HepG2 (cell line): ENCODE results near the gene SNHG17. TPM values are rescaled to one million over a fixed set of nuclear protein-coding genes. Genes with fewer than 3 reads are reported as not detected.

ENCODE experiments used
- ATAC-seq: fragments of 200-7000 bp; cut with Tn5 transposase; 3 replicates; pipeline ENCODE4 v1.9.1; 2020; ENCODE audit warnings: mild to moderate bottlenecking, moderate library complexity
- BruUV-seq: library from RNA; stranded (reverse); fragments of 400-500 nt; replicated peaks from 2 replicates; lab custom pipeline; 2021; lab: Mats Ljungman, UMichigan
- CTCF ChIA-PET: fragments of 300-600 bp; formaldehyde crosslinking; extraction: SDS; loops from one replicate; lab custom pipeline; 2021; ENCODE audit warnings: low total read pairs, inconsistent platforms, low intra/inter-chr PET ratio; lab: Yijun Ruan, JAX
- POLR2A ChIA-PET: fragments of 350-600 bp; sonication (Branson Sonifier 250); formaldehyde crosslinking; loops from one replicate; lab custom pipeline; 2020; ENCODE audit warnings: antibody characterized with exemption, inconsistent platforms; lab: Yijun Ruan, JAX
- DNase-seq: peaks from one replicate; pipeline ENCODE4 v3.0.0-alpha.2; 2015; ENCODE audit warnings: low spot score
- FAIRE-seq: peaks from 3 replicates; lab custom pipeline; 2011; peaks lifted over from hg19 to GRCh38; lab: Jason Lieb, UNC
- H2AFZ ChIP-seq: one replicate; pipeline ENCODE4 v1.6.1; 2011; ENCODE audit warnings: low read length, inconsistent platforms
- H3K27ac ChIP-seq: fragments of 300-600 bp; 3 replicates; pipeline ENCODE4 v1.8.0; 2011; ENCODE audit warnings: mixed run types, mild to moderate bottlenecking, mixed read lengths, low read length, inconsistent platforms; ENCODE audit not compliant: insufficient read depth; ENCODE audit errors: extremely low read length
- H3K27me3 ChIP-seq, 2 experiments: fragments of 200-600 bp in 1 of 2; 2 replicates in 1 of 2; 3 replicates in 1 of 2; pipeline versions ENCODE4 v1.6.0 to v1.8.0; 2011; ENCODE audit warnings: low read length in 2 of 2, mild to moderate bottlenecking in 2 of 2, moderate library complexity in 2 of 2, inconsistent platforms in 1 of 2; ENCODE audit not compliant: insufficient read depth in 2 of 2, control insufficient read depth in 1 of 2
- H3K36me3 ChIP-seq, 2 experiments: fragments of 200-600 bp in 1 of 2; replicated peaks in 1 of 2; 2 replicates in 1 of 2; 3 replicates in 1 of 2; pipeline versions ENCODE4 v1.5.1 to v1.8.0; 2011; ENCODE audit warnings: low read length in 2 of 2, inconsistent platforms in 1 of 2; ENCODE audit not compliant: insufficient read depth in 2 of 2, control insufficient read depth in 1 of 2
- H3K4me1 ChIP-seq: 2 replicates; pipeline ENCODE4 v1.5.1; 2012; ENCODE audit warnings: low read length, inconsistent platforms; ENCODE audit not compliant: insufficient read depth
- H3K4me2 ChIP-seq: 2 replicates; pipeline ENCODE4 v1.6.0; 2011; ENCODE audit warnings: low read depth, low read length, inconsistent platforms
- H3K4me3 ChIP-seq, 3 experiments: fragments of 200-600 bp in 1 of 3; sonication (generic), shearing (Covaris generic) in 1 of 3; replicated peaks in 1 of 3; 2 replicates each; pipeline ENCODE4 v1.5.1; 2011 to 2016; ENCODE audit warnings: low read length in 3 of 3, inconsistent platforms in 2 of 3, low read depth in 2 of 3, mild to moderate bottlenecking in 2 of 3, control low read depth in 1 of 3, mixed read lengths in 1 of 3; ENCODE audit not compliant: insufficient read depth in 1 of 3
- H3K79me2 ChIP-seq: one replicate; pipeline ENCODE4 v1.6.1; 2011; ENCODE audit warnings: low read length, inconsistent platforms; ENCODE audit not compliant: insufficient read depth
- H3K9ac ChIP-seq: 2 replicates; pipeline ENCODE4 v1.6.0; 2011; ENCODE audit warnings: mild to moderate bottlenecking, low read depth, low read length, inconsistent platforms; ENCODE audit not compliant: insufficient read depth
- H3K9me3 ChIP-seq: 2 replicates; pipeline ENCODE4 v1.5.1; 2012; ENCODE audit warnings: mild to moderate bottlenecking, low read length
- H4K20me1 ChIP-seq: 2 replicates; pipeline ENCODE4 v1.6.0; 2011; ENCODE audit warnings: inconsistent platforms, mild to moderate bottlenecking, low read length, moderate library complexity; ENCODE audit not compliant: insufficient read depth
- ARNT ChIP-seq: fragments of 450-650 bp; IDR thresholded peaks from 2 replicates; pipeline ENCODE4 v1.6.1; 2017
- DR1 ChIP-seq: sonication (generic); formaldehyde crosslinking; IDR thresholded peaks from 2 replicates; pipeline ENCODE4 v1.8.0; 2021; ENCODE audit warnings: mild to moderate bottlenecking, missing genetic modification reagents, inconsistent platforms
- IRF2 ChIP-seq: IDR thresholded peaks from 2 replicates; pipeline ENCODE4 v1.6.1; 2018; ENCODE audit warnings: missing genetic modification reagents, missing compliant biosample characterization
- PAF1 ChIP-seq: IDR thresholded peaks from 2 replicates; pipeline ENCODE4 v1.6.1; 2016; ENCODE audit warnings: missing genetic modification reagents, missing compliant biosample characterization
- PAX8 ChIP-seq: sonication (generic); formaldehyde crosslinking; IDR thresholded peaks from 2 replicates; pipeline ENCODE4 v1.8.0; 2022; ENCODE audit warnings: mild to moderate bottlenecking, missing genetic modification reagents, borderline replicate concordance
- RBM22 ChIP-seq: fragments of 200-400 bp; formaldehyde crosslinking; optimal IDR thresholded peaks from 2 replicates; pipeline ENCODE3; 2017; ENCODE audit warnings: mild to moderate bottlenecking, low read length, moderate library complexity
- TFDP2 ChIP-seq: sonication (generic); formaldehyde crosslinking; IDR thresholded peaks from 2 replicates; pipeline ENCODE4 v1.4.0; 2020; ENCODE audit warnings: missing genetic modification reagents
- TMF1 ChIP-seq: sonication (generic); formaldehyde crosslinking; IDR thresholded peaks from 2 replicates; pipeline ENCODE4 v1.8.1; 2022; ENCODE audit warnings: low read depth, missing genetic modification reagents
- TRIM22 ChIP-seq: fragments of 450-650 bp; IDR thresholded peaks from 2 replicates; pipeline ENCODE4 v1.6.1; 2017
- ZBTB3 ChIP-seq: sonication (generic); formaldehyde crosslinking; IDR thresholded peaks from 2 replicates; pipeline ENCODE4 v1.4.0; 2020; ENCODE audit warnings: low read depth, mild to moderate bottlenecking, moderate library complexity, missing genetic modification reagents, borderline replicate concordance
- ZBTB7B ChIP-seq: sonication (generic); formaldehyde crosslinking; IDR thresholded peaks from 2 replicates; pipeline ENCODE4 v1.4.0; 2020; ENCODE audit warnings: missing genetic modification reagents
- ZNF317 ChIP-seq: sonication (generic); formaldehyde crosslinking; IDR thresholded peaks from 2 replicates; pipeline ENCODE4 v1.5.0; 2020; ENCODE audit warnings: mild to moderate bottlenecking, missing genetic modification reagents
- ZNF547 ChIP-seq: sonication (generic); formaldehyde crosslinking; IDR thresholded peaks from 2 replicates; pipeline ENCODE4 v1.5.1; 2020; ENCODE audit warnings: mild to moderate bottlenecking, missing genetic modification reagents
- ZNF549 ChIP-seq: sonication (generic); formaldehyde crosslinking; IDR thresholded peaks from 2 replicates; pipeline ENCODE4 v1.5.0; 2020; ENCODE audit warnings: missing genetic modification reagents
- ZNF619 ChIP-seq: sonication (generic); formaldehyde crosslinking; IDR thresholded peaks from 2 replicates; pipeline ENCODE4 v1.4.0; 2020; ENCODE audit warnings: mild to moderate bottlenecking, missing genetic modification reagents
- ZNF780A ChIP-seq: sonication (generic); formaldehyde crosslinking; IDR thresholded peaks from 2 replicates; pipeline ENCODE4 v1.8.0; 2022; ENCODE audit warnings: mild to moderate bottlenecking, missing genetic modification reagents, moderate library complexity
- WGBS: methylation state at CpG from one replicate; pipeline ENCODE4 v1.1.6; 2017; ENCODE audit warnings: low lambda C conversion rate; 5-methylcytosine and 5-hydroxymethylcytosine counted together
- in situ Hi-C: cut with HindIII; loops from 2 replicates; pipeline ENCODE4 v1.10.0; 2017; ENCODE audit warnings: low pct_unique_long_range_greater_than_20kb; ENCODE audit not compliant: extremely low pct_ligation_motif_present
- intact Hi-C: fragments of 100-400 bp; cut with micrococcal nuclease; formaldehyde crosslinking; loops from one replicate; pipeline ENCODE4 v1.10.0; 2022; ENCODE audit not compliant: unreplicated experiment
- polyA plus RNA-seq, 8 experiments: library from polyadenylated mRNA; depleted of rRNA in 3 of 8; stranded (reverse) in 7 of 8; unstranded in 1 of 8; fragments of >200 nt; fragmentation: Illumina TruSeq in 4 of 8; extraction: Trizol in 4 of 8; gene quantifications; 2 replicates each; pipeline versions ENCODE4 v1.2.1 to v1.2.3, GENCODE V29; 2011 to 2016; ENCODE audit warnings: low read depth in 4 of 8, missing spikeins in 1 of 8, mixed read lengths in 1 of 8; ENCODE audit not compliant: insufficient read depth in 1 of 8
- total RNA-seq, 5 experiments: library from RNA; depleted of rRNA; stranded (reverse); fragments of >200 nt; fragmentation: Illumina TruSeq; extraction: Trizol; gene quantifications; 2 replicates each; pipeline ENCODE4 v1.2.3, GENCODE V29; 2016; ENCODE audit warnings: low read depth in 1 of 5

The SNHG17 gene
- total and polyA plus RNA-seq, 2 of the 13 experiments (the other 11 are each of a cell fraction or from before 2014, with no cell fraction given) = 26.2 to 41.2 TPM

- no peak for FAIRE-seq
- H3K36me3 ChIP-seq = peaks cover 63 to 74% of the 10 kb centered on the region in 2 experiments
- BruUV-seq = no TSS peak
These were observed 14.6 kb downstream of the SNHG17 start for GRCh38 chr20:38420388-38421085.

GRCh38 chr20:38418509-38419204 is 16.5 kb downstream of the SNHG17 start:
- no peak overlapping the region for H3K9ac ChIP-seq
- ChIA-PET POLR2A (interaction anchor here (1.0 to 7.7 kb wide), 5 partner anchors 7 to 54 kb away, joined by 3 to 45 read pairs (median 4); partner anchors contain the start of genes RALGAPB and SNHG17), CTCF (no interaction called here)
- no peaks in the 10 kb centered on the region for H3K4me1 ChIP-seq
- no peak for FAIRE-seq
- H3K36me3 ChIP-seq = peaks cover 48 to 58% of the 10 kb centered on the region in 2 experiments
- H3K27me3 ChIP-seq = no peaks in the 10 kb centered on the region
- peaks cover 3% of the 10 kb centered on the region for H3K79me2 ChIP-seq
- H4K20me1 ChIP-seq = peaks cover 24% of the 10 kb centered on the region
- H3K27ac ChIP-seq = no peak overlapping the region
- peak; percentile 7 for ATAC-seq
- no peak overlapping the region for H3K4me2 ChIP-seq
- no peak overlapping the region for H3K4me3 ChIP-seq
- intact Hi-C loops (no loop called here), in situ Hi-C loops (loop anchor here (25.0 kb wide), 1 partner anchor 356 kb away; no protein-coding TSS in a partner anchor)
- H3K9me3 ChIP-seq = no peaks in the 10 kb centered on the region
- H2AFZ ChIP-seq = no peak overlapping the region
- DNase-seq = no peak
- BruUV-seq = no TSS peak
- 99% methylated on average over 4 of the region's 4 CpGs for WGBS
- no peak for TF ChIP-seq ZNF317 (CRISPR knock-in tag)
- no peak for TF ChIP-seq IRF2 (CRISPR knock-in tag)
- no peak for TF ChIP-seq ARNT
- TF ChIP-seq ZNF619 (CRISPR knock-in tag) = peak; percentile 38; the same call in 1 of the 2 replicates
- TF ChIP-seq TMF1 (CRISPR knock-in tag) = no peak
- no peak for TF ChIP-seq ZNF547 (CRISPR knock-in tag)
- TF ChIP-seq PAF1 (CRISPR knock-in tag) = peak; percentile 37
- no peak for TF ChIP-seq DR1 (CRISPR knock-in tag)
- no peak for TF ChIP-seq TRIM22
- no peak for TF ChIP-seq ZNF549 (CRISPR knock-in tag)
- TF ChIP-seq TFDP2 = no peak
- peak; percentile 98 for TF ChIP-seq RBM22

More at GRCh38 chr20:38420388-38421085, 14.6 kb downstream of the SNHG17 start:
- Histone ChIP-seq H3K4me3 (no peak overlapping the region), H3K4me2 (no peak overlapping the region), H3K27me3 (no peaks in the 10 kb centered on the region), H3K27ac (no peak overlapping the region), H3K79me2 (peaks cover 18% of the 10 kb centered on the region), H2AFZ (no peak overlapping the region), H4K20me1 (peaks cover 38% of the 10 kb centered on the region), H3K9me3 (no peaks in the 10 kb centered on the region), H3K9ac (no peak overlapping the region), H3K4me1 (0 out of 2 replicates have a peak, but pooled peaks cover 9% of the 10 kb centered on the region)
- intact Hi-C loops (loop anchor here (5.0 kb wide), 1 partner anchor 1833 kb away; no protein-coding TSS in a partner anchor), in situ Hi-C loops (loop anchor here (25.0 kb wide), 1 partner anchor 358 kb away; no protein-coding TSS in a partner anchor)
- WGBS = 99% methylated on average over 9 of the region's 9 CpGs
- TF ChIP-seq PAX8 = no peak
- no peak for TF ChIP-seq ZBTB3 (CRISPR knock-in tag)
- no peak for TF ChIP-seq ZBTB7B (CRISPR knock-in tag)
- TF ChIP-seq RBM22 = peak; percentile 64
- TF ChIP-seq ZNF780A = 0 out of 2 replicates have a peak, but pooled peaks have one; percentile 62
- POLR2A ChIA-PET = interaction anchor here (7.7 kb wide), 1 partner anchor 13 kb away, joined by 45 read pairs; the partner anchor contains the start of gene SNHG17
- CTCF ChIA-PET = no interaction called here
- no peak for DNase-seq
- ATAC-seq = no peak
